ENCODE data around the gene PGA4.

DNA sequence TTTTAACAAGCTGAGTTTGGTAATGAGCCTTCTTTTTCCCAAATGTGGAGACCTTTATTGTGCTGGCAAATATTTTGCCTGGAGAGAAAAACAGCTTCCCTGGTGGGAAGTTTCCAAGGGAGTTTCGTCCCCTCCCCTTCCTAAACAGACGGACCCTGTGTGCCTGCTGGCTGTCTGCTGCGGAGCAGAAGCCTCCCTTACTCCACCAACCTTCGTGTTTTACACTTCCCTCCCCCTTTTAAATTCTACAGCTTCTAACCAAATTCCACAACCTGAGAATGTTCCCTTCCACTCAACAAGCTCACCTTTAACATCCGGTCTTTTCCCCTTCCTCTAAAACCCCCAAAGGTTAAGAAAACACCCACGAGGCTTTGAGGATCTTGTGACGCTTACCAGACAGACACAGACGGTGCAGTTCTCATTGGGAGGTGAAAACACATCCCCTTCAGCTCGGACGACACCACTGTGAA is 55.9 kb downstream of the PGA4 start:
- TF ChIP-seq CREB1 (IDR thresholded peaks at IDR 0.05): no peak
- no peak for TF ChIP-seq SP4 (IDR thresholded peaks at IDR 0.05; ENCODE audit: low read length)
